K562 (cell line): Measurements from ENCODE around the gene NCAPG2. TPM values are rescaled to one million over a fixed set of nuclear protein-coding genes. Genes with fewer than 3 reads are reported as not detected.

Source experiments
- ATAC-seq: fragments of 200-7000 bp; cut with Tn5 transposase; 3 replicates; pipeline ENCODE4 v1.9.1; 2020; ENCODE audit warnings: moderate library complexity
- BruUV-seq: library from RNA; stranded (reverse); fragments of 400-500 nt; replicated peaks from 2 replicates; lab custom pipeline; 2021; lab: Mats Ljungman, UMichigan
- CTCF ChIA-PET: fragments of 300-600 bp; formaldehyde crosslinking; extraction: SDS; loops from one replicate; lab custom pipeline; 2021; ENCODE audit warnings: low intra/inter-chr PET ratio; lab: Yijun Ruan, JAX
- POLR2A ChIA-PET: fragments of 300-600, 350-650 bp; sonication (Branson Sonifier 250); formaldehyde crosslinking; extraction: SDS; loops from one replicate; lab custom pipeline; 2021; ENCODE audit warnings: antibody characterized with exemption, inconsistent platforms; lab: Yijun Ruan, JAX
- DNase-seq, 4 experiments: peaks; one replicate each; pipeline versions ENCODE4 v3.0.0 to v3.0.0-alpha.2; 2011 to 2018; ENCODE audit warnings: low spot score in 3 of 4, mixed read lengths in 3 of 4; ENCODE audit errors: extremely low read depth in 1 of 4
- FAIRE-seq: peaks from 2 replicates; lab custom pipeline; 2011; peaks lifted over from hg19 to GRCh38; lab: Jason Lieb, UNC
- H2AFZ ChIP-seq: 2 replicates; pipeline ENCODE4 v1.6.0; 2011; ENCODE audit warnings: low read depth, low read length, control low read depth, inconsistent platforms
- H3K27ac ChIP-seq: fragments of 200-600 bp; 3 replicates; pipeline ENCODE4 v1.8.0; 2011; ENCODE audit warnings: low read depth, mild to moderate bottlenecking, control low read depth, inconsistent platforms, low read length, moderate library complexity, mixed read lengths; ENCODE audit errors: extremely low read depth
- H3K27me3 ChIP-seq, 2 experiments: fragments of 300-600 bp in 1 of 2; 2 replicates in 1 of 2; 3 replicates in 1 of 2; pipeline versions ENCODE4 v1.6.0 to v1.8.0; 2011; ENCODE audit warnings: inconsistent platforms in 2 of 2, low read length in 2 of 2, mild to moderate bottlenecking in 1 of 2, mixed read lengths in 1 of 2, moderate library complexity in 1 of 2; ENCODE audit not compliant: control insufficient read depth in 2 of 2, insufficient read depth in 2 of 2
- H3K36me3 ChIP-seq: fragments of 300-600 bp; 3 replicates; pipeline ENCODE4 v1.8.0; 2011; ENCODE audit warnings: mild to moderate bottlenecking, low read length, inconsistent platforms; ENCODE audit not compliant: control insufficient read depth, insufficient read depth
- H3K4me1 ChIP-seq, 2 experiments: fragments of 200-600 bp in 1 of 2; replicated peaks in 1 of 2; 2 replicates in 1 of 2; 3 replicates in 1 of 2; pipeline versions ENCODE4 v1.5.1 to v1.8.0; 2011; ENCODE audit warnings: inconsistent platforms in 2 of 2, low read length in 2 of 2, mild to moderate bottlenecking in 1 of 2, mixed read lengths in 1 of 2, moderate library complexity in 1 of 2; ENCODE audit not compliant: control insufficient read depth in 2 of 2, insufficient read depth in 2 of 2
- H3K4me2 ChIP-seq: 2 replicates; pipeline ENCODE4 v1.6.1; 2011; ENCODE audit warnings: low read length, control low read depth, inconsistent platforms, mixed read lengths; ENCODE audit not compliant: insufficient read depth
- H3K4me3 ChIP-seq: fragments of 200-600 bp; sonication (generic), shearing (Covaris generic); 2 replicates; pipeline ENCODE4 v1.5.1; 2016; ENCODE audit warnings: control low read depth, inconsistent platforms
- H3K79me2 ChIP-seq: fragments of 200-600 bp; 3 replicates; pipeline ENCODE4 v1.8.0; 2011; ENCODE audit warnings: low read length, inconsistent platforms; ENCODE audit not compliant: control insufficient read depth, insufficient read depth
- H3K9ac ChIP-seq, 2 experiments: 2 replicates each; pipeline versions ENCODE4 v1.6.0 to v1.6.1; 2011; ENCODE audit warnings: low read depth in 2 of 2, low read length in 2 of 2, control low read depth in 1 of 2, inconsistent platforms in 1 of 2, mild to moderate bottlenecking in 1 of 2, mixed read lengths in 1 of 2; ENCODE audit not compliant: insufficient read depth in 1 of 2
- H3K9me1 ChIP-seq: one replicate; pipeline ENCODE4 v1.6.0; 2011; ENCODE audit warnings: inconsistent platforms, mild to moderate bottlenecking, low read length, moderate library complexity; ENCODE audit not compliant: control insufficient read depth, insufficient read depth
- H3K9me3 ChIP-seq: replicated peaks from 2 replicates; pipeline ENCODE4 v1.5.1; 2011; ENCODE audit warnings: low read depth, low read length, inconsistent platforms; ENCODE audit not compliant: control insufficient read depth, insufficient read depth
- H4K20me1 ChIP-seq: replicated peaks from 2 replicates; pipeline ENCODE4 v1.6.1; 2011; ENCODE audit warnings: low read length, inconsistent platforms, mixed read lengths; ENCODE audit not compliant: control insufficient read depth, insufficient read depth
- CSDE1 ChIP-seq, 2 experiments: fragments of 450-650 bp; IDR thresholded peaks; 2 replicates each; pipeline ENCODE4 v1.6.1; 2016; ENCODE audit warnings: mild to moderate bottlenecking in 1 of 2
- NCOR1 ChIP-seq: fragments of 450-650 bp; IDR thresholded peaks from 2 replicates; pipeline ENCODE4 v1.6.1; 2016; ENCODE audit warnings: mild to moderate bottlenecking, moderate library complexity
- SAP30 ChIP-seq: fragments of 200-600 bp; sonication (generic); IDR thresholded peaks from 2 replicates; pipeline ENCODE4 v1.6.1; 2012; ENCODE audit warnings: borderline replicate concordance, low read depth, mild to moderate bottlenecking, moderate library complexity, low read length, control low read depth, inconsistent platforms; ENCODE audit not compliant: insufficient read depth, poor library complexity, severe bottlenecking
- ZKSCAN8 ChIP-seq: fragments of 200-800 bp; sonication (Bioruptor generic); IDR thresholded peaks from 2 replicates; pipeline ENCODE4 v1.6.1; 2016; ENCODE audit warnings: missing genetic modification characterization, missing compliant biosample characterization
- ZNF197 ChIP-seq: fragments of 200-800 bp; sonication (Bioruptor generic); IDR thresholded peaks from 2 replicates; pipeline ENCODE4 v1.6.1; 2016; ENCODE audit warnings: low read depth, missing genetic modification characterization, missing compliant biosample characterization
- ZNF431 ChIP-seq: sonication (generic); formaldehyde crosslinking; IDR thresholded peaks from 2 replicates; pipeline ENCODE4 v1.8.0; 2022; ENCODE audit warnings: mild to moderate bottlenecking, missing genetic modification reagents
- ZNF589 ChIP-seq: fragments of 200-800 bp; sonication (Bioruptor generic); IDR thresholded peaks from 2 replicates; pipeline ENCODE4 v1.6.1; 2016; ENCODE audit warnings: low read depth, missing genetic modification characterization, missing compliant biosample characterization
- ZNF644 ChIP-seq: fragments of 200-800 bp; sonication (Bioruptor generic); IDR thresholded peaks from 2 replicates; pipeline ENCODE4 v1.6.1; 2016; ENCODE audit warnings: low read depth, missing genetic modification characterization, missing compliant biosample characterization
- WGBS: fragments of 100-300 bp; shearing (Covaris generic); methylation state at CpG from one replicate; pipeline ENCODE4 v1.1.6; 2016; ENCODE audit warnings: low coverage, mixed read lengths; ENCODE audit not compliant: insufficient coverage; ENCODE audit errors: missing lambda C conversion rate; 5-methylcytosine and 5-hydroxymethylcytosine counted together
- in situ Hi-C: fragments of 300-500 bp; cut with MboI; formaldehyde crosslinking; loops from 4 replicates; pipeline ENCODE4 v1.15.0; 2018; ENCODE audit warnings: inconsistent platforms, mixed read lengths
- intact Hi-C: fragments of 100-400 bp; cut with micrococcal nuclease; formaldehyde crosslinking; loops from 2 replicates; pipeline ENCODE4 v1.14.2; 2022
- polyA plus RNA-seq, 8 experiments: library from polyadenylated mRNA; depleted of rRNA in 4 of 8; stranded (reverse) in 5 of 8; unstranded in 3 of 8; fragments of >200 nt; fragmentation: Nextera tagmentation in 2 of 8; fragmentation: Illumina TruSeq in 1 of 8; extraction: Ambion mirVana in 2 of 8; extraction: Trizol in 1 of 8; gene quantifications; 2 replicates each; pipeline versions ENCODE4 v1.2.1 to v1.2.3, GENCODE V29; 2011 to 2014; ENCODE audit warnings: inconsistent platforms in 1 of 8, missing spikeins in 1 of 8
- total RNA-seq, 7 experiments: library from RNA; depleted of rRNA in 6 of 7; stranded (reverse); fragments of >200 nt in 6 of 7; fragmentation: Illumina TruSeq in 2 of 7; extraction: Trizol in 2 of 7; gene quantifications; 2 replicates each; pipeline versions ENCODE4 v1.2.1 to v1.2.3, GENCODE V29; 2011 to 2021; ENCODE audit warnings: low replicate concordance in 1 of 7
- TF ChIP-seq, protein P1 (sequence below): fragments of 250-450 bp; sonication (Bioruptor Pico); IDR thresholded peaks from 2 replicates; pipeline ENCODE4 v1.8.0; 2021; ENCODE audit warnings: moderate library complexity, mild to moderate bottlenecking, inconsistent platforms
- TF ChIP-seq, protein P2 (sequence below): IDR thresholded peaks from 3 replicates; pipeline ENCODE4 v1.6.1; 2011; ENCODE audit warnings: borderline replicate concordance, mild to moderate bottlenecking, moderate library complexity; ENCODE audit not compliant: insufficient read length; ENCODE audit errors: extremely low read depth
- TF ChIP-seq, protein P3 (sequence below): fragments of 450-650 bp; IDR thresholded peaks from 2 replicates; pipeline ENCODE4 v1.6.1; 2016; ENCODE audit warnings: missing biosample characterization, missing genetic modification characterization
- TF ChIP-seq, protein P4 (sequence below): fragments of 250-450 bp; sonication (Bioruptor Pico); IDR thresholded peaks from 2 replicates; pipeline ENCODE4 v1.8.0; 2022; ENCODE audit warnings: moderate library complexity, mild to moderate bottlenecking, inconsistent platforms

Gene NCAPG2
- total and polyA plus RNA-seq, 9 of the 15 experiments (the other 6 are each of a cell fraction or from before 2014, with no cell fraction given), result 21.5 to 127 (median 86.1) TPM

DNA sequence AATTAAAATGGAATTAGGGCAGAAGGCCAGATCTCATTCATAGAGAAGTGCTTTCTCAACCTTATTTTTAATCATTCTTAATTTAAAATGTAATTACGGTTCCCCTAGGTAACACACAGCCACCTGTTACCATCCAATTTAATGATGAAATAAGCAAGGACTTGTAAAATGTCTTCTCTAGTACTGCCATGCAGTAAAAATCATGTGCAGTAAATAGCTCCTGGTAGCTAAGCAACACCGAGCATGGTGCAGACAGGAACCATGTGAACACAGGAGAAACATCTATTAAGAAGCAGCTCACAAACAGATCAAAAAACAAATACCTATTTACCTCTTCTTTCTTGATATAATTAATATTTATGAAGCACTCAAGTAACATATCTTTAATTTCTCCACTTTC, 15.1 kb downstream of the NCAPG2 start:
- Histone ChIP-seq H3K9ac (no peak overlapping the region), H3K79me2 (peaks cover 13% of the 10 kb centered on the region; the same call in 2 of the 3 replicates), H3K27ac (no peak overlapping the region), H3K9me3 (no peaks in the 10 kb centered on the region), H3K4me1 (no peaks in the 10 kb centered on the region), H4K20me1 (0 out of 2 replicates have a peak, but pooled peaks cover 3% of the 10 kb centered on the region), H3K9me1 (no peaks in the 10 kb centered on the region), H3K36me3 (peaks cover 98% of the 10 kb centered on the region), H3K27me3 (no peaks in the 10 kb centered on the region), H3K4me2 (no peak overlapping the region), H3K4me3 (no peak overlapping the region), H2AFZ (no peak overlapping the region)
- no peak for ATAC-seq
- CTCF ChIA-PET, result no interaction called here
- POLR2A ChIA-PET, result interaction anchor here (0.8 to 2.2 kb wide), 8 partner anchors 8 to 288 kb away, joined by 3 to 16 read pairs (median 4); partner anchors contain the start of gene NCAPG2
- BruUV-seq, result no TSS peak
- no peak for FAIRE-seq
- intact Hi-C loops (no loop called here), in situ Hi-C loops (no loop called here)
- WGBS, result 98% methylated on average over 2 of the region's 2 CpGs
- DNase-seq, result no peak
- no peak for TF ChIP-seq CSDE1 (IDR thresholded peaks at IDR 0.05)
- TF ChIP-seq ZNF431, result no peak
- no peak for TF ChIP-seq ZKSCAN8 (CRISPR knock-in tag)
- TF ChIP-seq, protein P1, sequence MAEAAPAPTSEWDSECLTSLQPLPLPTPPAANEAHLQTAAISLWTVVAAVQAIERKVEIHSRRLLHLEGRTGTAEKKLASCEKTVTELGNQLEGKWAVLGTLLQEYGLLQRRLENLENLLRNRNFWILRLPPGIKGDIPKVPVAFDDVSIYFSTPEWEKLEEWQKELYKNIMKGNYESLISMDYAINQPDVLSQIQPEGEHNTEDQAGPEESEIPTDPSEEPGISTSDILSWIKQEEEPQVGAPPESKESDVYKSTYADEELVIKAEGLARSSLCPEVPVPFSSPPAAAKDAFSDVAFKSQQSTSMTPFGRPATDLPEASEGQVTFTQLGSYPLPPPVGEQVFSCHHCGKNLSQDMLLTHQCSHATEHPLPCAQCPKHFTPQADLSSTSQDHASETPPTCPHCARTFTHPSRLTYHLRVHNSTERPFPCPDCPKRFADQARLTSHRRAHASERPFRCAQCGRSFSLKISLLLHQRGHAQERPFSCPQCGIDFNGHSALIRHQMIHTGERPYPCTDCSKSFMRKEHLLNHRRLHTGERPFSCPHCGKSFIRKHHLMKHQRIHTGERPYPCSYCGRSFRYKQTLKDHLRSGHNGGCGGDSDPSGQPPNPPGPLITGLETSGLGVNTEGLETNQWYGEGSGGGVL, result no peak
- TF ChIP-seq NCOR1, result no peak
- TF ChIP-seq SAP30, result no peak
- TF ChIP-seq ZNF589 (CRISPR knock-in tag), result no peak
- TF ChIP-seq, protein P2, sequence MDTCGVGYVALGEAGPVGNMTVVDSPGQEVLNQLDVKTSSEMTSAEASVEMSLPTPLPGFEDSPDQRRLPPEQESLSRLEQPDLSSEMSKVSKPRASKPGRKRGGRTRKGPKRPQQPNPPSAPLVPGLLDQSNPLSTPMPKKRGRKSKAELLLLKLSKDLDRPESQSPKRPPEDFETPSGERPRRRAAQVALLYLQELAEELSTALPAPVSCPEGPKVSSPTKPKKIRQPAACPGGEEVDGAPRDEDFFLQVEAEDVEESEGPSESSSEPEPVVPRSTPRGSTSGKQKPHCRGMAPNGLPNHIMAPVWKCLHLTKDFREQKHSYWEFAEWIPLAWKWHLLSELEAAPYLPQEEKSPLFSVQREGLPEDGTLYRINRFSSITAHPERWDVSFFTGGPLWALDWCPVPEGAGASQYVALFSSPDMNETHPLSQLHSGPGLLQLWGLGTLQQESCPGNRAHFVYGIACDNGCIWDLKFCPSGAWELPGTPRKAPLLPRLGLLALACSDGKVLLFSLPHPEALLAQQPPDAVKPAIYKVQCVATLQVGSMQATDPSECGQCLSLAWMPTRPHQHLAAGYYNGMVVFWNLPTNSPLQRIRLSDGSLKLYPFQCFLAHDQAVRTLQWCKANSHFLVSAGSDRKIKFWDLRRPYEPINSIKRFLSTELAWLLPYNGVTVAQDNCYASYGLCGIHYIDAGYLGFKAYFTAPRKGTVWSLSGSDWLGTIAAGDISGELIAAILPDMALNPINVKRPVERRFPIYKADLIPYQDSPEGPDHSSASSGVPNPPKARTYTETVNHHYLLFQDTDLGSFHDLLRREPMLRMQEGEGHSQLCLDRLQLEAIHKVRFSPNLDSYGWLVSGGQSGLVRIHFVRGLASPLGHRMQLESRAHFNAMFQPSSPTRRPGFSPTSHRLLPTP, result no peak
- TF ChIP-seq, protein P3, sequence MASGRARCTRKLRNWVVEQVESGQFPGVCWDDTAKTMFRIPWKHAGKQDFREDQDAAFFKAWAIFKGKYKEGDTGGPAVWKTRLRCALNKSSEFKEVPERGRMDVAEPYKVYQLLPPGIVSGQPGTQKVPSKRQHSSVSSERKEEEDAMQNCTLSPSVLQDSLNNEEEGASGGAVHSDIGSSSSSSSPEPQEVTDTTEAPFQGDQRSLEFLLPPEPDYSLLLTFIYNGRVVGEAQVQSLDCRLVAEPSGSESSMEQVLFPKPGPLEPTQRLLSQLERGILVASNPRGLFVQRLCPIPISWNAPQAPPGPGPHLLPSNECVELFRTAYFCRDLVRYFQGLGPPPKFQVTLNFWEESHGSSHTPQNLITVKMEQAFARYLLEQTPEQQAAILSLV (tag), result no peak
- no peak for TF ChIP-seq ZNF197 (CRISPR knock-in tag)
- TF ChIP-seq, protein P4, sequence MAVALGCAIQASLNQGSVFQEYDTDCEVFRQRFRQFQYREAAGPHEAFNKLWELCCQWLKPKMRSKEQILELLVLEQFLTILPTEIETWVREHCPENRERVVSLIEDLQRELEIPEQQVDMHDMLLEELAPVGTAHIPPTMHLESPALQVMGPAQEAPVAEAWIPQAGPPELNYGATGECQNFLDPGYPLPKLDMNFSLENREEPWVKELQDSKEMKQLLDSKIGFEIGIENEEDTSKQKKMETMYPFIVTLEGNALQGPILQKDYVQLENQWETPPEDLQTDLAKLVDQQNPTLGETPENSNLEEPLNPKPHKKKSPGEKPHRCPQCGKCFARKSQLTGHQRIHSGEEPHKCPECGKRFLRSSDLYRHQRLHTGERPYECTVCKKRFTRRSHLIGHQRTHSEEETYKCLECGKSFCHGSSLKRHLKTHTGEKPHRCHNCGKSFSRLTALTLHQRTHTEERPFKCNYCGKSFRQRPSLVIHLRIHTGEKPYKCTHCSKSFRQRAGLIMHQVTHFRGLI (CRISPR knock-in tag), result no peak
- no peak for TF ChIP-seq ZNF644
